ENCODE measurements around the gene OR2D3.
"Not testable (repeated sequence)": the region's sequence is repeated elsewhere in the genome, so short reads cannot be mapped to it uniquely, and the experiment has no call there.

The OR2D3 gene

DNA sequence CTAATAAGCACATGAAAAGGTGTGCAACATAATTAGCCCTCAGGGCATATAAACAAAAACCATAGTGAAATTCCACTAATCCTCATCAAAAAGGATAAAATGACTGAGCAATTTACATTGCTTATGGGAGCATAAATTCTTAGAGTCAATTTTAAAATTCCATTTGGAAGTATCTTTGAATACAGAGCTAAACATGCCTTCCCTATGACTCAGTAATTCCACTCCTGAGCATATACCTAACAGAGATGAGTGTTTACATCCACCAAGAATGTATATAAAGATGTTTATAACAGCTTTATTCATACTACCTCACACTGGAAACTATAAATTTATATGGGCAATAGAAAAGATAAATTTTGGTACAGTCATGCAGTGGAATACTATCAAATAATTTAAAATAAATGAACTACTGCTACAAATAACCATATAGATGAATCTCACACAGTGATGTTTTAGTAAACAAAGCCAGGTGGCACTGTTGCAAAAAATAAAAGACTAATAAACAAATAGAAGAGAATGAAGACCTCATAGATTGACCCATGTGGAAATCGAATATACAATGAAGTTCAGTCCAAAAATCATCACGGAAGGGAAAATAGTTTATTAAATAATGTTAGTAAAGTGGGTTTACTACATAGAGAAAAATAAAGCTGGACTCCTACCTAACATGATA is 20.3 kb upstream of the OR2D3 start:
- H3K27me3 Mint-ChIP-seq (ENCODE audit: low read depth): peaks cover 4% of the 10 kb centered on the region
- no peaks in the 10 kb centered on the region for H3K4me1 Mint-ChIP-seq
- H3K27ac Mint-ChIP-seq: no peak overlapping the region
- TF ChIP-seq, protein P1, sequence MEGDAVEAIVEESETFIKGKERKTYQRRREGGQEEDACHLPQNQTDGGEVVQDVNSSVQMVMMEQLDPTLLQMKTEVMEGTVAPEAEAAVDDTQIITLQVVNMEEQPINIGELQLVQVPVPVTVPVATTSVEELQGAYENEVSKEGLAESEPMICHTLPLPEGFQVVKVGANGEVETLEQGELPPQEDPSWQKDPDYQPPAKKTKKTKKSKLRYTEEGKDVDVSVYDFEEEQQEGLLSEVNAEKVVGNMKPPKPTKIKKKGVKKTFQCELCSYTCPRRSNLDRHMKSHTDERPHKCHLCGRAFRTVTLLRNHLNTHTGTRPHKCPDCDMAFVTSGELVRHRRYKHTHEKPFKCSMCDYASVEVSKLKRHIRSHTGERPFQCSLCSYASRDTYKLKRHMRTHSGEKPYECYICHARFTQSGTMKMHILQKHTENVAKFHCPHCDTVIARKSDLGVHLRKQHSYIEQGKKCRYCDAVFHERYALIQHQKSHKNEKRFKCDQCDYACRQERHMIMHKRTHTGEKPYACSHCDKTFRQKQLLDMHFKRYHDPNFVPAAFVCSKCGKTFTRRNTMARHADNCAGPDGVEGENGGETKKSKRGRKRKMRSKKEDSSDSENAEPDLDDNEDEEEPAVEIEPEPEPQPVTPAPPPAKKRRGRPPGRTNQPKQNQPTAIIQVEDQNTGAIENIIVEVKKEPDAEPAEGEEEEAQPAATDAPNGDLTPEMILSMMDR (IDR thresholded peaks at IDR 0.05; ENCODE audit: unreplicated experiment in 3 of 3): no peak
- no peak overlapping the region for H3K4me3 Mint-ChIP-seq
- no peaks in the 10 kb centered on the region for H3K36me3 Mint-ChIP-seq (ENCODE audit: low read depth)
- peaks cover 5% of the 10 kb centered on the region for H3K9me3 Mint-ChIP-seq

DNA sequence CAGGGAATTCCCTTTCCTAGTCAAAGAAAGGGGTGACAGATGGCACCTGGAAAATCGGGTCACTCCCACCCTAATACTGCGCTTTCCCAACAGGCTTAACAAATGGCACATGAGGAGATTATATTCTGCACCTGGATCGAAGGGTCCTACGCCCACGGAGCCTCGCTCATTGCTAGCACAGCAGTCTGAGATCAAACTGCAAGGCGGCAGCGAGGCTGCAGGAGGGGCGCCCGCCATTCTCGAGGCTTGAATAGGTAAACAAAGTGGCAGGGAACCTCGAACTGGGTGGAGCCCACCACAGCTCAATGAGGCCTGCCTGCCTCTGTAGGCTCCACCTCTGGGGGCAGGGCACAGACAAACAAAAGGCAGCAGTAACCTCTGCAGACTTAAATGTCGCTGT is 16.0 kb upstream of the OR2D3 start:
- not testable (repeated sequence) for H3K4me3 Mint-ChIP-seq; H3K9me3 Mint-ChIP-seq; H3K27ac Mint-ChIP-seq; H3K4me1 Mint-ChIP-seq; H3K36me3 Mint-ChIP-seq (ENCODE audit: low read depth); H3K27me3 Mint-ChIP-seq (ENCODE audit: low read depth)

DNA sequence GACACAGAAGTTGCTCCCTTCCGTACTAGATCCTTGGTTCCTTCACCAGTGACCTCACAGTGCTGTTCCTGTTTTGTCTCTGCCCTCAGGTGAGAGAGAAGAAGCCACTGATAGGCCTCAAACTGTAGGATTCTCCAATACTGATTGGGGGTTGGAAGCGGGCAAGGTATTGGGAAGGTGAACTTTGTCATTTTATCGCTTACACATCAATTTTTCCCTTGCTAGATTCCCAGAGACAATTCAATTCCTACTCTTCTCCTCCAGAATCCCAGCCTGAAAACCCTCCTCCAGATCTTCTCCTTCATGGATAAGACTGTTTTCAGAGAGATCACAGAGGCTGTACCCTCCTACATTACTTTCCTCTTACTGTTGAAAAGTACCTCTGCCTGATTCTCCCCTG is 9.4 kb upstream of the OR2D3 start:
- H3K4me1 Mint-ChIP-seq: no peaks in the 10 kb centered on the region
- H3K36me3 Mint-ChIP-seq (ENCODE audit: low read depth): no peaks in the 10 kb centered on the region
- no peaks in the 10 kb centered on the region for H3K27me3 Mint-ChIP-seq (ENCODE audit: low read depth)

DNA sequence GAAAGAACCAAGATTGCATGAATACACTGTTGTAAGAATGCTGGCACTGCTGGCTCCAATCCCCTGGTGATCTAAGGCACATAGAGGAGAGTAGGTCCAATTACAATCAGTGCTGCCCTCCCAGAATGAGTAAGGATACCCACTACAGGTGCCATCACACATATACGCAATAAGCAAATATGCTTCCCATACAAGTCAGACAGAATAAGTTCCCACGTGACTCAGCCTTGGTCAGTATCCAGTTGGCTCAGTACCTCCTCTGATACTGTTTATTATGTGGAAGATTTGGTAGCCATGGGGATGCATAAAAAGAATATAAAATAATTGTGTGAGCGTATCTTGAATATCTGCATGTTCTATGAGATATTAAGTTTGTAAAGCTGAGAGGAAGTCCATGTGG is 8.9 kb upstream of the OR2D3 start:
- Mint-ChIP-seq H3K27me3 (ENCODE audit: low read depth) (no peaks in the 10 kb centered on the region), H3K4me3 (no peak overlapping the region), H3K4me1 (no peaks in the 10 kb centered on the region), H3K9me3 (no peaks in the 10 kb centered on the region), H3K36me3 (ENCODE audit: low read depth) (no peaks in the 10 kb centered on the region), H3K27ac (no peak overlapping the region)
- TF ChIP-seq, protein P1 (IDR thresholded peaks at IDR 0.05; ENCODE audit: unreplicated experiment in 3 of 3): no peak

More for the DNA sequence above, 9.4 kb upstream of the OR2D3 start:
- no peak overlapping the region for H3K4me3 Mint-ChIP-seq
- H3K9me3 Mint-ChIP-seq: no peaks in the 10 kb centered on the region
- TF ChIP-seq, protein P1 (IDR thresholded peaks at IDR 0.05; ENCODE audit: unreplicated experiment in 3 of 3): no peak
- no peak overlapping the region for H3K27ac Mint-ChIP-seq

DNA sequence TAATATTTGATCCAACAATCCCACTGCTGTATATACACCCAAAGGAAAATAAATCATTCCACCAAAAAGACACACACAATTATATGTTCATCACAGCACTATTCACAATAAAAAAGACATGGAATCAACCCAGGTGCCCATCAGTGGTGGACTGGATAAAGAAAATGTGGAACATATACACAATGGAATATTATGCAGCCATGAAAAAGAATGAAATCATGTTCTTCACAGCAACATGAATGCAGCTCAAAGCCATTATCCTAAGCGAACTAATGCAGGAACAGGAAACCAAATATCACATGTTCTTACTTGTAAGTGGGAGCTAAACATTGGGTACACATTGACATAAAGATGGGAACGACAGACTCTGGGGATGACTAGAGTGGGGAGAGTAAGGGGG is 1.1 kb upstream of the OR2D3 start:
- no peaks in the 10 kb centered on the region for H3K36me3 Mint-ChIP-seq (ENCODE audit: low read depth)
- no peaks in the 10 kb centered on the region for H3K9me3 Mint-ChIP-seq
- no peak overlapping the region for H3K4me3 Mint-ChIP-seq

DNA sequence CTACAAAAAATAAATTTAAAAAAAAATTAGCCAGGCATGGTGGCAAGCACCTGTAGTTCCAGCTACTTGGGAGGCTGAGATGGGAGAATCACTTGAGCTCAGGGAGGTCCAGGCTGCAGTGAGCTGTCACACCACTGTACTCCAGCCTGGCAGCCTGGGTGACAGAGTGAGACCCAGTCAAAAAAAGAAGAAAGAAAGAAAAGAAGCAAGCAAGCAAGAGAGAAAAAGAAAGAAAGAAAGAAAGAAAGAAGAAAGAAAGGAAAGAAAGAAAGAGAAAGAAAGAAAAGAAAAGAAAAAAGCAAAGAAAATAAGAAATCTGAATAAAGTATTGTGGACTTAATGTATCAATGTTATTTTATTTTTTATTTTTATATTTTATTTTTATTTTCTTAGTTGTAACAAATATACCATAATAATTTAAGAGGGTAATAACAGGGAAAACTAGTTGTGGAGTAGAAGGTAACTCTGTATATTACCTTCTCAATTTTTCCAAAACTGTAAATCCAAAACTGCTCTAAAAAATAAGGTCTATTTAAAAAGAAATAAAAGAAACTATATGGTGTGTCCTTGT is 4.3 kb downstream of the OR2D3 start:
- Mint-ChIP-seq H3K4me1 (peaks cover 8% of the 10 kb centered on the region), H3K27me3 (ENCODE audit: low read depth) (peaks cover 5% of the 10 kb centered on the region), H3K27ac (peak overlapping the region in 1 of 3 experiments; percentile 37), H3K4me3 (peak overlapping the region; percentile 22 to 96 (median 64)), H3K36me3 (ENCODE audit: low read depth) (no peaks in the 10 kb centered on the region), H3K9me3 (no peaks in the 10 kb centered on the region)
- TF ChIP-seq, protein P1 (IDR thresholded peaks at IDR 0.05; ENCODE audit: unreplicated experiment in 3 of 3): no peak

More for the DNA sequence above, 1.1 kb upstream of the OR2D3 start:
- H3K27ac Mint-ChIP-seq: no peak overlapping the region
- no peaks in the 10 kb centered on the region for H3K27me3 Mint-ChIP-seq (ENCODE audit: low read depth)
- TF ChIP-seq, protein P1 (IDR thresholded peaks at IDR 0.05; ENCODE audit: unreplicated experiment in 3 of 3): no peak
- H3K4me1 Mint-ChIP-seq: no peaks in the 10 kb centered on the region
